NCI-H82 (cell line): Measurements from ENCODE around the gene PIK3C2G.
"Not testable (repeated sequence)": the region's sequence is repeated elsewhere in the genome, so short reads cannot be mapped to it uniquely, and the experiment has no call there.

ENCODE experiments used
- DNase-seq: peaks from one replicate; lab custom pipeline; 2025; lab: John Stamatoyannopoulos, UW

Gene PIK3C2G

GRCh38 chr12:18261273-18261672, at the start of gene PIK3C2G:
Gene PIK3C2G (plus strand): TSS chr12:18261518. CDS start chr12:18282082, 20,564 bp downstream.
- DNase-seq, result no peak

- no peak for DNase-seq
Measured at GRCh38 chr12:18217966-18218365, 43.4 kb upstream of the PIK3C2G start.

- DNase-seq, result no peak
Measured at GRCh38 chr12:18221726-18222125, 39.6 kb upstream of the PIK3C2G start.

GRCh38 chr12:18222699-18223098, 38.6 kb upstream of the PIK3C2G start:
- DNase-seq, result no peak

- peak; percentile 87 for DNase-seq
Measured at GRCh38 chr12:18224745-18225144, 36.6 kb upstream of the PIK3C2G start.

- DNase-seq, result no peak
Measured at GRCh38 chr12:18239526-18239925, 21.8 kb upstream of the PIK3C2G start.

GRCh38 chr12:18242380-18243089, 18.8 kb upstream of the PIK3C2G start:
- DNase-seq, result no peak

- no peak for DNase-seq
Measured at GRCh38 chr12:18243238-18243637, 18.1 kb upstream of the PIK3C2G start.

GRCh38 chr12:18246066-18246465, 15.3 kb upstream of the PIK3C2G start:
- DNase-seq, result no peak

GRCh38 chr12:18250313-18250916, 10.9 kb upstream of the PIK3C2G start:
- DNase-seq, result peak; percentile 85

- no peak for DNase-seq
Measured at GRCh38 chr12:18254081-18254480, 7.2 kb upstream of the PIK3C2G start.

- not testable (repeated sequence) for DNase-seq
Measured at GRCh38 chr12:18255004-18255403, 6.3 kb upstream of the PIK3C2G start.

- no peak for DNase-seq
Measured at GRCh38 chr12:18257251-18257650, 4.1 kb upstream of the PIK3C2G start.

- DNase-seq, result no peak
Measured at GRCh38 chr12:18258929-18259328, 2.4 kb upstream of the PIK3C2G start.

- no peak for DNase-seq
Measured at GRCh38 chr12:18259906-18260682, 1.2 kb upstream of the PIK3C2G start.

GRCh38 chr12:18261906-18262305, 588 bp downstream of the PIK3C2G start:
- DNase-seq, result peak; percentile 51

- no peak for DNase-seq
Measured at GRCh38 chr12:18262514-18262913, 1.2 kb downstream of the PIK3C2G start.

GRCh38 chr12:18264581-18265075, 3.3 kb downstream of the PIK3C2G start:
- no peak for DNase-seq

GRCh38 chr12:18267427-18268099, 6.2 kb downstream of the PIK3C2G start:
- no peak for DNase-seq

- no peak for DNase-seq
Measured at GRCh38 chr12:18270958-18271460, 9.7 kb downstream of the PIK3C2G start.

- DNase-seq, result no peak
Measured at GRCh38 chr12:18275981-18276380, 14.7 kb downstream of the PIK3C2G start.

- DNase-seq, result peak; percentile 18
Measured at GRCh38 chr12:18277196-18277595, 15.9 kb downstream of the PIK3C2G start.
